ENCODE measurements around the gene GSE1. TPM values are rescaled to one million over a fixed set of nuclear protein-coding genes. Genes with fewer than 3 reads are reported as not detected.

The GSE1 gene
- total RNA-seq, 1 experiment from 2014 or later, result 15.2 TPM

DNA sequence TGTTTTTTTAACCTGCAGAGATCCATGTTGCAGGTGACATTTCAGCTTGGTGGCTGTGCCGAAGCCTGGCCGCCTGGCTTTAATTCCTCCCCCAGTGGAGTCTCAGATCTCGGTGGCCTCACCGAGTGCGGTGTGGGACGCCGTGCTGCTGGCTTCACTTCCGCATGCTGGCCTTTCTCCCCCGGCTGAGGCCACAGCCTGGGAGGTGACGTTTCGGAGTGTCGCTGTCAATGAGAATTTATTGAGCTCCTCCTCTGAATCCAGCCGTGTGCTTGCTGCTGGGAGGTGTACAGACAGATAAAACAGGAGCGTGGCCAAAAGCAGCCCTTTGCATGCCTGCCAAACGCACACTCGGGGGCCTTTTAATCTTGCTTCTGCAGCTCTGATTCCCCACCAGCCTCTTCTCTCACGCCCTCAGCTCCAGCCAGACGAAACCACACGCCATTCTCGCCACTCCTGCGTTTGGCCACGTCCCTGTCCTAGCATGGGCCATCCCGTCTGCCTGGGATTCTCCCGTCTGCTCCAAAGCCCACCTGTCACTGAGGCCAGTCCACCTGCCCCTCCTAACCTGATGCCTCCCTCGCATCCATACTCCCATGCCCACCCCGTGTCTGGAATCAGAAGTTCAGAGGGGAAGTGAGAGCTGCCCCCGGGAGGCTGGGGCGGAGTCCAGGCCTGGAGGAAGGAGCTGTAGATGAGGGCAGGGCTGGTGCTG, 3.6 kb downstream of the GSE1 start:
- DNase-seq (ENCODE audit: low read depth), result no peak

DNA sequence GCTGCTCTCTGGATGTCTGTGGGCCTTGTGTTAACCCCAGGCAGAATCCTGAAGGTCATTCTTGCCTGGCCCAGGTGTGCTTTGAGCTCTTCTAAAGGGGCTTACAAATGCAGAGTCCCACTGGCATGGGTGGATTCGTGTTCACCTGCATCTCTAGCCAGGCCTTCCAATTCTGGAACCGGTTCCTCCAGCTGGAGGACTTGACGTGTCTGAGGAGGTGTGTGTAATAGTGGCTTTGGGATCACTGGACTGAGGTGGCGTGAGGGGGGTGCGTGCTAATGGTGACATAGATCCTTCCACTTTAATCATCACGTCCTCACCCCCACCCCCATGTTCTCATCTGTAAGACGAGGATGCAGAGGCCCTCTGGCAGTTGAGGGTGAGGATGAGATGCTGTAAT, 4.8 kb downstream of the GSE1 start:
- DNase-seq (ENCODE audit: low read depth), result no peak

DNA sequence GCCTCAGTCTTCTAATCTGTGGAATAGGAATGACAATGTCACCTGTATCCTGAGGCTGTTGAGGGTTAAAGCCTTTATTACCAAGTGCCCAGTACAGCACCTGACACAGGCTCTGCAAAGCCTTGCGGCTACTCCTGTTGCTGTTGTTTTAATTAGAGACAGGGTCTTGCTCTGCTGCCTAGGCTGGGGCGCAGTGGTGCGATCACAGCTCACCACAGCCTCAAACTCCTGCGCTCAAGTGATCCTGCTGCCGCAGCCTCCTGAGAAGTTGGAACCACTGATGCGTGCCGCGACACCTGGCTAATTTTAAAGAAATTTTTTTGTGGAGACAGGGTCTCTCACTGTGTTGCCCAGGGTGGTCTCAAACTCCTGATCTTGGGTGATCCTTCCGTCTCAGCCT, 5.4 kb downstream of the GSE1 start:
- no peak for DNase-seq (ENCODE audit: low read depth)

DNA sequence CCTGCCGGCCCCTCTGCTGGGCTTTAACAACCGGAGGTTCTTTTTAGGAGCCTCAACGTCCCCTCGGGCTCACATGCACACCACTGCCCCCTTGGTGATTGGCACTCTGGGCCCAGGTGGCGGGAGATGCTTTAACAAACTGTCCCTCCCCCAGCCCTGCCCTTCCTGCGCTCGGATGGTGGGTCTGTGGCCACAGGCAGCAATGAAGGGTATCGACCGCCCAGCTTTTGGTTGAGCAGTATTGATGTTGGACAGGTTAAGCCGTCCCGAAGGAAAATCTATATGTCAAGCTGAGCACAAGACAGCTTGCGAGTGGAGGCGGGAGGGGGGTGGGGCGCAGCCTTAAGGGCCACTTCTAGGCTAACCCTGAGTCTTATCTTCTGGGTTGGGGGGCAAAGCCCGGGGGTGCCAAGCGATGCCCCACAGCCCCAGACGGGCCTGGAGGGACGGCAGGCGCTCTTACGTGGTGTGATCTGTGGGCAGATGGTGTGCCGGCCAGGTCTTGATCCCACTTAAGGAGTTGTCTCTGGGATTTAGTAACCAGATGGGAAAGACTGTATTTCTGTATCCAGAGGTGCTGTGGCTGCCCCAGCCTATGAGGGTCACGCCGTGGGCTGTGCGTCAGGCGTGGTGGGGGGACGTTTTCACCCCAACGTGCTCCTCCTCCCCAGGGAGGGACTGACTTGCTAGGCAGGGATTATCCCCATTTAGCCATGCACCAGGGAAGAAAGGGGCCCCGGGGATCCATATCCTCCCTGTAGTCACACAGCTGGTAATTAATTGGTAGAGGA, 6.2 kb downstream of the GSE1 start:
- no peak for DNase-seq (ENCODE audit: low read depth)

DNA sequence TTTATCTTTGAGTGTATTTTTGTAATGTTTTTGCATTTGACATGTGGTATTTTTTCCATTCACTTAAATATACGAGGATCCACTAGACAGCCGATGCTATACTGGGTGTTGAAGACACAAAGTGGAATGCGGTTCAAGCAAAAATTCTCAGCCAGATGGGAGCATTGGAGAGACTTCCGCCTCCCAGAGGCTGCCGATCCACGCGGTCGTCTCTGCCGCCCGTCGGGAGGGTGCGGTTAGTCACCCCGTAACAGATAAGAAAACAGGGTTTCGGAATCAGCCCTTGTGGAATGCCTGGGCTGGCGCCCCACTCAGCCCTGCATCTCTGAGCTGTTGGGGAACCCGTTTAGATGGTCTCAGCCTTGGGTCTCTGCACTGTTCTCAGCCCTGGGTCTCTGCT, 7.3 kb downstream of the GSE1 start:
- DNase-seq (ENCODE audit: low read depth), result no peak

DNA sequence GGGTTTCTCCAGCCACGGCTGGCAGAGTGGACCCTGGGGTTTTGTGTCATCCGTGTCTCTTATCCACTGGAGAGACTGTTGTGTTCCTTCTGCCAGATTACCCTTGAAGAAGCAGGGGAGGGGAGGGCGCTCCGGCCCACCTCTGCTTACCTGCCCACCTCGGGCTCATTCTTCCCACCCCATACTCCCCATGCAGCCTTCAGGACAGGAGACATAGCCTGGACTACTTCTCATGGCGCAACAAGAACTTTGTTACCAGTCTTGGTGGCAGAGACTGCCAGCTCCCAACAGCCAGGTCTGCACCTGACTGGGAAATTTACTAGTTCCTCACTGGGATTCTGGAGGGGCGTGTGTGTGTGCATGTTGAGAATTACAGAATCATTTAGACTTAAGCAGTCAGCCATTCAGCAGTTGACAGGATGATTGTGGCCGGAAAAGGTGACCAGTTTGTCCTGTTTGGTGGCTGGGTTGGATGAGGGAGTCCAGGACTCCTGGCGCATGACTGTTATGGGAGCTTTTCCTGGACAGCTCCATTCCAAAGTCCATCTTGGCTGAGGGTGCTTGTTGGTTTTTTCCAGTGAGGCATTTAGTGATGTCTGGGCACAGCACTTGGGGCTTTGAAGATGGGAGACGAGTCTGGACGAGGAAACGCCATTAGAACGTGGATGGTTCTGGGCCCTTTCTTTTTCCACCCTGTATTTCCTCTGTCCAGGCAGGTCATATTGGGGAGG, 8.7 kb downstream of the GSE1 start:
- DNase-seq (ENCODE audit: low read depth), result no peak

DNA sequence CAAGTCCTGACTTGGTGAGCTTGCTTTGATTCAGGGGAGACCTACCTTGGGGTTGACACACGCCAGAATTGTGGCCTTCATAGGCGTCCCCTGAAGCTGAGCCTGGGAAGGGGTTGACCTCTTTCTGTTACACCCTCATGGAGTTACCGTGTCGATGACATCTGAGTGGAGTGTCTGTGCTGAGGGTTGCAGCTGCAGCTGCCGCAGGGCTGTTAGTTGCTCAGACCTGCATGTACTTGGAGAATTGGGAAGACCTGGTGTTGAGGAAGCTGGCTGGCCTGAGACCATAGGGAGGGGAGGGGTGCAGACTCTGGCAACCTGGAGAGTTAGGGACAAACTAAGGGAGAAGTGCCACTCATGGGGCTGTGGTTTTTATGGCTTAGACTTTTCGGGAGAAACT, 9.6 kb downstream of the GSE1 start:
- DNase-seq (ENCODE audit: low read depth), result no peak

DNA sequence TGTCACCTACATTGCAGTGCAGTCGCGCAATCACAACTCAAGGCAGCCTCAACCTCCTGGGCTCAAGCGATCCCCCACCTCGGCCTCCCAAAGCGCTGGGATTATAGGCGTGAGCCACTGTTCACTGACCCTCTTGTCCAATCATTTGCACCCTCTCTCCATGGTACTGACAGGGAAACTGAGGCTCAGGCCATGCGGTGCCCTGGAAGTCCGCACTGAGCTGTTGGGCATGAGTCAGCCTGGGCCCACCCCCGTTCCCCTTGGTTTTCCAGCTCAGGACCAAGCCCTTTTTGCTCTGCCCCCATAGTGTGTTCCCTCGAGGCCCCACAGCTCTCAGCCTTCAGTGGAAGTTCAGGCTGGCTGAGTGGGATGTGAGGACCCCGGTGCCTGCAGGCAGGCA, 10.1 kb downstream of the GSE1 start:
- DNase-seq (ENCODE audit: low read depth), result no peak

DNA sequence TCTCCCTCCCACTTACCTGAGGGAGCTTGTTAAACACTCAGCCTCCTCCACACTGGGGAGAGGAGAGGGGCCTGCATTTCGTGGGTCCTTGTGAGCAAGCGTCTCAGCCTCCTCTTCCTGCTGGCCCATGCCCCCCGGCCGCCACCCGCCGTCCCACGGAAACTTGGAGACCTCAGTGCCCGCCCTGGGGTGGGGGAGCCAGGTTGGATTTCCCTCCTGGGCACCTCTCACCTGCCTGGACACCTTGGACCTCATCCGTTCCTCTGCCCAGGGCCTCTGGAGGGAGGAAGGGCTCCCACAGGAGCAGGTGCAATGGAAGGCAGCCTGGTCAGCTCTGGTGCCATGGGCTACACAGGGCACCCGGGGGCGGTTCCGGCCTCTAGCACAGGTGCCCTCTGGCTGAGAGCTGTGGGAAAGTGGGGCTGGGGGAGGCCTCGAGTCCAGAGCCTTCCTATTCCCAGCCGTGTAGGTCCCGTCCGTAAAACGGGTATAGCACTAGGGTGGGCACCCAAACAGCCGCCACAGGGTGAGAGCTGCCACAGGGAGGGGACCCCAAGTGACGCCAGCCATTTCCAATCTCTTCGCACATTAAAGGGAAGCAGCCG, 11.0 kb downstream of the GSE1 start:
- DNase-seq (ENCODE audit: low read depth), result no peak

DNA sequence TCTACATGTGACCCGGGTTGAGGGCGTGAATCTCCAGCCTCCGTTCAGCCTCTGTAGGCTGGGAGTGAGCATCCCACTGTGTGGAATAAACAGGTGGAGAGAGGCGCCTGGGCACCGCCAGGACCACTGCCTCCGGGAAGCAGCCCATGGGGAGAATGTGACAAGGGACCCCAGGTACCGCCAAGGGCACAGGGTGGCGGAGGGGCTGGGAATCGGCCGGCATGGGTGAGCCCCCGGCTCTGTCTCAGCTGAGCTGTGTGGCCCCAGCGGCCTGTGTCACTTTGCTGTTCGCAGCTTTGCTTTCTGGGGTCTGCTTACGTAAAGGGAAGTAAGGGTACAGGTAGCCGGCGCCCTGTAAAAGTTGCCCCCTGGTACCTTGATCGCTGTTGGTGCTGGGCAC, 11.5 kb downstream of the GSE1 start:
- no peak for DNase-seq (ENCODE audit: low read depth)

DNA sequence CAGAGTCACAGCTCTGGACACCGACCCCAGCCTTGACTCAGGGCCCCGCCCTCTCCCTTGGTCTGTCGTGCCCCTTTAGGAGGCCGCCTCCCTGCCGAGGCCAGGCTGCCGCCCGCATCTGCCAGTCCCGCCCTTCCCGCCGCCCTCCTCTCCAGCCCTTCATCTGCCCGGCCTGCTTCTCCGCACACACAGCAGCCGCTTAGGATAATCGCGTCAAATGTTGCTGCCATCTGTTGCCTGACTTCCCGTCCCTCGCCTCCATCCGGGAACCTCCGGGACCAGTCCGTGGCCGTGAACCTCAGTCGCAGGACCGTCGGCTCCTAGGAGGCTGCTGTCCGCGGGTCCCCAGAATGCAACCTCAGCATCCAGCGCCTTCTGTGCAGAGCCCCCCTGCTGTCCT, 11.9 kb downstream of the GSE1 start:
- no peak for DNase-seq (ENCODE audit: low read depth)

DNA sequence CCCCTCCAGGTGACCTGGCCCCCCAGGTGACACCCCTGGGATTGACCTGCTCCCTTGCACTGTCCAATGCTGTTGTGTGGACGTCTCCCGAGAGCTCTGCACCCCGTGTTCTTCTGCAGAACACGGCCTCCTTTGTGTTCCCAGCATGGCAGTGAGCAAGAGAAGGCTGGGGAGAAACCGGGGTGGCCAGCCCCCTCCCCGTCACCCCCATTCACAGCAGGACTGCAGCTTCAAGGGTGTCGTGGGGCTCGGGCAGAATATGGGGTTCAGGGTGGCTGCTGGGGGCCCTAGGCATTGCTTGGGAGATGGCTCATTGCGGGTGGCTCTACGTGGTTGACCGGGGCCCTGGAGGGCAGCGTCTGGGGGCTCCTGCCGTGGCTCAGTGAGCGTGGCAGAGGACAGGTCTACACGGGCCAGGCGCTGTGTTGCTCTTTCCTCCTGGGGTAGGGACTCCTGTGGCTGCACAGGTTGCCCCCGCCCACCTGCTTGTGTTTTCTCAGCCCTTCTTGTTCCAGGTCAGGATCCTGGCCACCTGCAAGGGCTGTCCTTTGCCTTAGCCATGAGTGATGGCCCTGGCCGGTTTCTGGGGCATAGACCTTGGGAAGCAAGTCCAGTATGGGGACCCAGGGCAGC, 12.5 kb downstream of the GSE1 start:
- no peak for DNase-seq (ENCODE audit: low read depth)

DNA sequence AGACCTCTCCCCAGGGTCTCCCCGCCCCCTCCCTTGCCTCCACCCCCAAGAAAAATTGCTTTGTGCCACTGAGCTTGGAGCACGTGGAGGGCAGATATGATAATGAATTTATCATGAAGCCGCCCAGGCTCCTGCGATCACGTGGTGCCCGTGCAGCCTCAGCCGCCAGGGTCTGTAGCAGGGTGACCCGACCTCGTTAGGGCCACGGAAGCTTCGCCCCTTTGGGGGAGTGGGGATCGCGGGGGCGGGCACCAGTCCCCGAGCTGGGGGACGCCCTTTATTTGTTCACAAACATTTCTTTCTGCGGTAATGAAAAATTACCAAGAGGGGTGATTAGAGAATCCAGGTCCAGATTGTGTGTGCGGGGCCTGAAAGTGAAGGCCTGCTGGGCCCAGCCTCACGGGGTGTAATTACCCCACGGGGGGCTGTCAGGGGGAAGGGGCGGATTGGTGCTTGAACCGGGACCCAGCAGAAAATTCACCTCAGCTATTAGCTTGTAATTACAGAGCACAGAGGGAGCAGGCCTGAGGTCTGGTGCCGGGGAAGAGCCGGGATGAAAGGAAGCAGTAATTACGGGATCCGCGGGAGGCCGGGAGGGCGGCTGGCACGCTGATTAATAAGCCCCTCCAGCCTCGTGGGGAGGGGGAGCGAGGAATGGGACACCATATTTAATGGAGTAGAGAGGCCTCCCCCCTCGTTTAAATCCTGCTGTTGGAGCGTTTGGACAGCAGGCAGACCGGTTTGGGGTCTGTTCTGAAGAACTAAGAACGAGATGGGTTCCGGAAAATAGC, 13.3 kb downstream of the GSE1 start:
- DNase-seq (ENCODE audit: low read depth), result no peak

DNA sequence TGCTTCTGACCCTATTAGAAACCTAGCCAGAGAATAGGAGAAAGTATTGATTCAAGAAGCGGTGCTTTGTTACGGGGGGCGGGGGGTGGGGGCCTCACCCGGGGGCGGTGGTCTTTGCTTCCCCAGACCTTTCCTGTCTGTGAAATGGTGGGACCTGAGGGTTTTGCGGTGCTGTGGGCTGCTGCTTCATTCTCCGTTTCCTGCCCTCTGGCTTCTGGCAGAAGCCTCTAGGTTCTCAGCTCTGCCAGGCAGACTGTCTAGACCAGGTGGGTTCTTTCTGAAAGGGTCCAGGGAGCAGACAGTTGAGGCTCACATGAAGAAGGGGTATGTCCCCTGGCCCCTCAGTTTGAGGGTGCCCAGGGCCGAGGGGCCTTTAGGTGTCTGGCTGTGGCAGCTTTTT, 14.0 kb downstream of the GSE1 start:
- no peak for DNase-seq (ENCODE audit: low read depth)

DNA sequence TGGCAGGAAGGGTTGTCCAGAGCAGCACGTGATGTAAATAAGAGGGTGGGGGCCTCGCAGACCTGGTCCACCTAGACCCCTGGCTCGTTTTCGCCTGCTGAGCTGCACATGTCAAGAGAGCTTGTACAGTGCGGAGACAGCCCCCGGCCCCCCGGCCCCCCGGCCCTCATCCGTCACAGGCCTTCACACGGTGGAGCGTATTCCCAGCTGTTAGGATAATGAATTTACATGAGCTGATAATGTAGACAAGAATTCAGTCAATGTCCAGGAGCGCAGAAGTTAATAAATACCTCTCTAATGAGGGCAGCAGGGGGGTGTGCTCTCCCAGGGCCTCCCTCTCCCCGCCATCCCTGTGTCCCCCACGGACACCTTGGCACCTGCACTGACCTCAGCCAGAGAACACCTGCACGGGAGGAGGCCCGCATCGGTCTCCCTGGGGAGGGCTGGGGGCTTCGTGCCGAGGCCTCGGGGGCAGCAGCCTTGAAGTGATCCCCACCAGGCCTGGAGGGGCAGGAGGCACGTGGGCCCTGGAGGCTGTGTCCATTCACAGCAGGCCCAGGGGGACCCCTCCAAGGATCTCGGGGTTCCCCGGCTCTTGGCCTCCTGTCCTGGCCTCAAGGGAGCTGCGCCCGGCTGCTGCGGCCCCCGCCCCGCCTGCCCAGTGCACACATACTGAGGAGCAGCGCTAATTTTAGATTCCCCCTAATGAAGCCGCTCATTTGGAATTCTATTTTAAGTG, 14.6 kb downstream of the GSE1 start:
- no peak for DNase-seq (ENCODE audit: low read depth)

DNA sequence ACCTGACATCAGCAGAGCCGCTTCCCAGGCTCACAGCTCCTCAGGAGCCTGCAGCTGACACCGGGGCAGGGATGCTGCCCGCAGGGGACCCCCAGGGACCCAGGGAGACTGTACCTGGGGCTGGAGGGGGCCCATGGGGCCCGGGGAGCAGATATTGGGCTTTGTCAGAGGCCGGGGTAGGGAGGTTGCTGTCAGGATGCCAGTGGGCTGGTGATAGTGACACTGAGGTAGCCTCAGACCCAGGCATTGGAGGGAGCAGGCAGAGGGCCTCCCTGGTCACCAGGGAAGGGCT, 15.1 kb downstream of the GSE1 start:
- no peak for DNase-seq (ENCODE audit: low read depth)

DNA sequence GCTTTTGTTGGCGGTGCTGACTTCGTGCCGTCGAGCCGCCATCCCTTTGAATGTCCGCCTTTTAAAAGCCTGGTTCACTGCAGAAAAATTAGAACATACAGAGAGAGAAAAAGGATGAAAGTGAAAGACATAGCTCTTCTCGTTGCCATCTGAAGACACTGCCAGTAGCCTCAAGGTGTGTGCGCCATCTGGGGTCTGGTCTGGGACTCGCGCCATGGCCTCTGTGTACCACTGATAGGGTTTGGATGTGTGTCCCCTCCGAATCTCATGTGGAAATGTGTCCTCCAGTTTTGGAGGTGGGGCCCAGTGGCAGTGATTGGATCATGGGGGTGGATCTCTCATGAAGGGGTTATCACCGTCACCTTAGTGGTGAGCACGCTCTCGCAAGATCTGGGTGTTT, 15.5 kb downstream of the GSE1 start:
- DNase-seq (ENCODE audit: low read depth), result no peak

DNA sequence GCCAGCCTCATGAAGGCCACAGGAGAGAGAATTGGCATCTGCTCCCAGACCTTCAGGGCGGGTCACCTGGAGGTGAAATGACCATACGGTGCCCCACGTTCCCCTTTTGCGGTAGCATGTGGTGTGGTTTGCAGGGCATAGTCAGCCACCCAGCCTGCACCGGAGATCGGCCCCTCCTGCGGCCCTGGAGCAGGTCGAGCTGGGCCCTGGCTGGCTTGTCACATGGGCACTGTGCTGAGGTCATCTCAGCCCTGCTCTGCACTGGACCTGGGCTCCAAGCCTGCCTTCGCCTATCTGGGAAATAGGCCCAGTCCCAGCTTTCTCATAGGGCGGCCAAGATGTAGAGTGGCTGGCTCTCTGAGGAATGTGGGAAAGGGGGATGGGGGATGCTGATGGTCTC, 16.2 kb downstream of the GSE1 start:
- DNase-seq (ENCODE audit: low read depth), result no peak

DNA sequence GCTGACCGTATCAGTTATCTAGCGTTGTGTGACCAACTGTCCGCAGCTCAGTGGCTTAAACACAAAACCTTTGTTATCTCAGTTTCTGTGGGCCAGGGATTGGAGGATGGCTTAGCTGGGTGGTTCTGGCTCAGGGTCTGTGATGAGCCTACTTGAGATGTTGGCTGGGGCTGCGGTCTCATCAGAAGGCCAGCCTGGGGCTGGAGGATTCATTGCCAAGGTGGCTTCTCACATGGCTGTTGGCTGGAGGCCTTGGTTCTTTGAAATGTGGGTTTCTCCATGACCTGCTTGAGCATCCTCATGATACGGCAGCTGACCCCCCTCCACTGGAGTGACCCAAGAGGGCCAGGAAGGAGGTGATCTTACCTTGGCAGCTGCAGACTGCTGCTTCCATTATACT, 16.7 kb downstream of the GSE1 start:
- no peak for DNase-seq (ENCODE audit: low read depth)

DNA sequence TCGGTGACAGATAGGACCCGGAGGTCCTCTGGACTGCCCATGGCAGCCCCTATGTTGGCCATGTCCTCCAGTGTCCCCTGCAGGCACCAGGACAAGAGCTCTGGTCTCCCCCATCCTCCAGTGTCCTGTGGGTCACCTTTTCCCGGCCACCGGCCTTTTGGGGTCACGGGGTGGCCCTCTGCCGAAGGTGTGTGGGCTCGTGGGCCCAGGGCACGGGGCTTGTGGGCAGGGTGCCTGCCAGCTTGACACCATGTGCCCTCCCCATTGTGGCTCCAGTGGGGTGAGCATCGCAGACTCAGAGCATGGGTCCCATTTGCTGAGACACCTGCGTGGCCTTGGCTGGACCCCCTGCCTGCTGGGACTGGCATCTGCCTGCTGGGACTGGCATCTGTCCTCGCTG, 18.1 kb downstream of the GSE1 start:
- DNase-seq (ENCODE audit: low read depth), result no peak

Measured in M059J (cell line).